ENCODE results near the gene MAP4K5.

DNA sequence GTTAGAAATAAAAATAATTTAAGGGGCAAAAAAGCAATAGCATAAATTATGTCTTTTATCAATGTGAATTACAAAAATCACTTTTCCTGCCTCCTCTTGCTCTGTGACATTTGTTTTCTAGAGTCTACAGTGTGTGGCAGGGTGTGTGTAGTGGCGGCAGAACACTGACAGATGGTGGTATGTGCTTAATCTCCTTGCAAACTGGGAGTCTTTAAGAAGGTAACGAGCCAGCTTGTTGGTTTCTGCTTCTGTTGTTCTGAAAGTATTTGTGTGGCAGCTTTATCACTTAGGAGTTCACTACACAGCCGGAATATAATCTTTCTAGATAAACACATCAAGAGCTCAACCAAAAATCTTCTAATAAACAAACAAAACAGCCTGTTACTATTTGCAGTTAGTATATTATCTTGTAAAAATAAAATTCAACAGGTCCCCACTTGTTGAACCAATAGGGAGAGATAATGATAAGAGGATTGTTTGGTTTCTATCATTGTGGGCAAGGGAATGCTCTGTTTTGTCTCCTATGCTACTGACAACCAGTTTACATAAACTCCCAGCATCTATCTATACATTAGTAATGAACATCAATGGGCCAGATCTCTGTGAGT, 148.6 kb downstream of the MAP4K5 start:
- TF ChIP-seq, protein P1, sequence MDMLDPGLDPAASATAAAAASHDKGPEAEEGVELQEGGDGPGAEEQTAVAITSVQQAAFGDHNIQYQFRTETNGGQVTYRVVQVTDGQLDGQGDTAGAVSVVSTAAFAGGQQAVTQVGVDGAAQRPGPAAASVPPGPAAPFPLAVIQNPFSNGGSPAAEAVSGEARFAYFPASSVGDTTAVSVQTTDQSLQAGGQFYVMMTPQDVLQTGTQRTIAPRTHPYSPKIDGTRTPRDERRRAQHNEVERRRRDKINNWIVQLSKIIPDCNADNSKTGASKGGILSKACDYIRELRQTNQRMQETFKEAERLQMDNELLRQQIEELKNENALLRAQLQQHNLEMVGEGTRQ (IDR thresholded peaks at IDR 0.05; ENCODE audit: low read depth, low read length) = no peak
- TF ChIP-seq, protein P1 (CRISPR knock-in tag; IDR thresholded peaks at IDR 0.05; ENCODE audit: borderline replicate concordance) = no peak
- TF ChIP-seq MYC (CRISPR knock-in tag; IDR thresholded peaks at IDR 0.05; ENCODE audit: borderline replicate concordance) = no peak
